ENCODE data around the gene FGF8. TPM values are rescaled to one million over a fixed set of nuclear protein-coding genes. Genes with fewer than 3 reads are reported as not detected.

FGF8 gene
- total RNA-seq, 1 donor from 2014 or later: not detected

GRCh38 chr10:101772895-101773761, 2.8 kb downstream of the FGF8 start:
- no peaks in the 10 kb centered on the region for H3K36me3 Mint-ChIP-seq (ENCODE audit: low read depth)
- H3K9me3 Mint-ChIP-seq: no peaks in the 10 kb centered on the region
- peaks cover 52% of the 10 kb centered on the region for H3K27me3 Mint-ChIP-seq
- H3K4me1 Mint-ChIP-seq: peaks cover 29% of the 10 kb centered on the region
- no peak for DNase-seq
- intact Hi-C loops (cut with micrococcal nuclease): no loop called here
- no peak for TF ChIP-seq CTCF (IDR thresholded peaks at IDR 0.05)
- ChIA-PET POLR2A (interaction anchor here (0.6 to 1.9 kb wide), 4 partner anchors 11 to 90 kb away, joined by 3 to 6 read pairs (median 4); partner anchors contain the start of gene NPM3), CTCF (interaction anchor here (1.0 to 1.5 kb wide), 4 partner anchors 8 to 559 kb away, joined by 3 to 6 read pairs (median 3); no protein-coding TSS in a partner anchor)
- H3K27ac Mint-ChIP-seq: no peak overlapping the region
- H3K4me3 Mint-ChIP-seq: no peak overlapping the region
- no peak for ATAC-seq (ENCODE audit: low read depth)

- no peak overlapping the region for H3K4me3 Mint-ChIP-seq
- peaks cover 28% of the 10 kb centered on the region for H3K4me1 Mint-ChIP-seq
- intact Hi-C loops (cut with micrococcal nuclease): no loop called here
- ATAC-seq (ENCODE audit: low read depth) (no peak), DNase-seq (no peak)
- no peak overlapping the region for H3K27ac Mint-ChIP-seq
- no peaks in the 10 kb centered on the region for H3K9me3 Mint-ChIP-seq
- peaks cover 44% of the 10 kb centered on the region for H3K27me3 Mint-ChIP-seq
- ChIA-PET CTCF (interaction anchor here (1.3 kb wide), 1 partner anchor 9 kb away, joined by 6 read pairs; no protein-coding TSS in a partner anchor), POLR2A (interaction anchor here (0.6 to 1.0 kb wide), 2 partner anchors 10 to 89 kb away, joined by 3 to 4 read pairs; no protein-coding TSS in a partner anchor)
- H3K36me3 Mint-ChIP-seq (ENCODE audit: low read depth): no peaks in the 10 kb centered on the region
- no peak for TF ChIP-seq CTCF (IDR thresholded peaks at IDR 0.05)
Observed at GRCh38 chr10:101772017-101772894, 3.7 kb downstream of the FGF8 start.

GRCh38 chr10:101771380-101771779, 4.5 kb downstream of the FGF8 start:
- H3K36me3 Mint-ChIP-seq (ENCODE audit: low read depth): no peaks in the 10 kb centered on the region
- H3K4me3 Mint-ChIP-seq: no peak overlapping the region
- ChIA-PET CTCF (interaction anchor here (0.7 kb wide), 1 partner anchor 169 kb away, joined by 3 read pairs; no protein-coding TSS in a partner anchor), POLR2A (no interaction called here)
- H3K4me1 Mint-ChIP-seq: peaks cover 23% of the 10 kb centered on the region
- ATAC-seq (ENCODE audit: low read depth): no peak
- intact Hi-C loops (cut with micrococcal nuclease): no loop called here
- TF ChIP-seq CTCF (IDR thresholded peaks at IDR 0.05): no peak
- DNase-seq: no peak
- no peak overlapping the region for H3K27ac Mint-ChIP-seq
- H3K27me3 Mint-ChIP-seq: peaks cover 39% of the 10 kb centered on the region
- H3K9me3 Mint-ChIP-seq: no peaks in the 10 kb centered on the region

- no peaks in the 10 kb centered on the region for H3K36me3 Mint-ChIP-seq (ENCODE audit: low read depth)
- ATAC-seq (ENCODE audit: low read depth): no peak
Observed at GRCh38 chr10:101770331-101771215, 5.3 kb downstream of the FGF8 start.

More at GRCh38 chr10:101770331-101771215, 5.3 kb downstream of the FGF8 start:
- no peak for TF ChIP-seq CTCF (IDR thresholded peaks at IDR 0.05)
- intact Hi-C loops (cut with micrococcal nuclease): no loop called here
- Mint-ChIP-seq H3K27me3 (peaks cover 43% of the 10 kb centered on the region), H3K9me3 (no peaks in the 10 kb centered on the region), H3K27ac (no peak overlapping the region), H3K4me1 (peaks cover 23% of the 10 kb centered on the region), H3K4me3 (no peak overlapping the region)
- no peak for DNase-seq
- ChIA-PET POLR2A (no interaction called here), CTCF (interaction anchor here (0.7 kb wide), 1 partner anchor 168 kb away, joined by 3 read pairs; no protein-coding TSS in a partner anchor)
